HG03378 (cell line): ENCODE results near the gene EXOC4.
"Not testable (repeated sequence)": the region's sequence is repeated elsewhere in the genome, so short reads cannot be mapped to it uniquely, and the experiment has no call there.

Source experiments
- ATAC-seq: cut with Tn5 transposase; IDR thresholded peaks from one replicate; pipeline ENCODE4 v1.9.1; 2021; ENCODE audit warnings: mild to moderate bottlenecking, moderate library complexity; ENCODE audit not compliant: unreplicated experiment

The EXOC4 gene

GRCh38 chr7:133957845-133958244 lies 705.0 kb downstream of the EXOC4 start:
- ATAC-seq = no peak

DNA sequence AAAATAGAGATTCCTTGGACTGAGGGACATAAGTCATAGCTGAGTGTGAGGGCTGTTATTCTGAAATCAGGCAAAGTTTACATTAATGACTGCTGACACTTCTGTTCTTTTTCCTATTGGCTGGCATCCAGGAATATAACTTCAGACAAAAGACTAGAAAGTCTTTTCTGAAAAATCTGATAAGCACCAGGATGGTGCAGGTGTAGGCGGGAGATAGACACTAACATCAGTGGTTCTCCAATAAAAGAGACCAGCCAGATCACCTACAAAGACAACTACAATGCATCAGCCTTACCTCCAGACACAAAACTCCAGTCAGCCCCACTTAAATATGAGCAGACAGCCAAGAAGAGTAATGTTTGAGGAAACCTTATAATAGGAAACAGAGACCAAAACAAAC lies 705.9 kb downstream of the EXOC4 start:
- ATAC-seq = no peak

GRCh38 chr7:133959505-133959904 lies 706.6 kb downstream of the EXOC4 start:
- no peak for ATAC-seq

DNA sequence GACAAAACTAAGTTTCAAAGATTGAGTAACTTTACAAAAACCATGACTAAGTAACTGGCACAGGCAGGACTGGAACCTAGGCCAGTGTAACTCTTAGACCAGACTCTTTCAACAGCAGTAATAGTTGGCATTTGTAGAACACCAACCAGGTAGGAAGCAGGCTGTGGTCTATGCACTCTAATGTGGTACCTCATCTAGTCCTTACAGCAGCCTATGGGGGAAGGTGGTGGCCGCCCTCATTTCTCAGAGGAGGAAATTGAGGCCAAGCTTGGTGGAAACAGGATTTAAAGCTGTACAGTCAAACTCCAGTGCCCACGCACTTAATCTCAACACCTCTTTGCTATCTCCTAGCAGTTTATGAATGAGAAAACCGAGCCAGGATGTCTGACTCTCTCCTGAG lies 708.8 kb downstream of the EXOC4 start:
- no peak for ATAC-seq

GRCh38 chr7:133962646-133963045 lies 709.8 kb downstream of the EXOC4 start:
- ATAC-seq = no peak

DNA sequence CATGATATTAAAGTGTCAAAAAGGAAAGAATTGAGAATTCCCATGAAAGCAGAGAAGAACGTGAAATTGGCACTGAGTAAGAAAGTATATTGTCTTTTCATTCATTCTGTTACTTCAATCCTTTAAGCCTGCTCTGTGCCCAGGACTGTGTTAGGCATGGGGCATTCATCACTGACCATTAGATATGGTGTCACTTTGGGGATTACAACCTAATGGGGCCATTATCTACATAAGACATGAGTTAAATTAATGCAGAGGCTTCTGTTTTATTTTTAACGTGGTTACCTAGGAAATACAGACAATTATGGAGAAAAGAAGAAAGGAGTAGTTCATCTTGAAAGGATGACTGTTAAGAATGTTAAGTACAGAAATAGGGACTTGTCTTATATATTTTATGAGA lies 710.8 kb downstream of the EXOC4 start:
- no peak for ATAC-seq

GRCh38 chr7:133971625-133972024 lies 718.7 kb downstream of the EXOC4 start:
- ATAC-seq = no peak

GRCh38 chr7:133973710-133974109 lies 720.8 kb downstream of the EXOC4 start:
- ATAC-seq = no peak

GRCh38 chr7:133975130-133975529 lies 722.3 kb downstream of the EXOC4 start:
- no peak for ATAC-seq

DNA sequence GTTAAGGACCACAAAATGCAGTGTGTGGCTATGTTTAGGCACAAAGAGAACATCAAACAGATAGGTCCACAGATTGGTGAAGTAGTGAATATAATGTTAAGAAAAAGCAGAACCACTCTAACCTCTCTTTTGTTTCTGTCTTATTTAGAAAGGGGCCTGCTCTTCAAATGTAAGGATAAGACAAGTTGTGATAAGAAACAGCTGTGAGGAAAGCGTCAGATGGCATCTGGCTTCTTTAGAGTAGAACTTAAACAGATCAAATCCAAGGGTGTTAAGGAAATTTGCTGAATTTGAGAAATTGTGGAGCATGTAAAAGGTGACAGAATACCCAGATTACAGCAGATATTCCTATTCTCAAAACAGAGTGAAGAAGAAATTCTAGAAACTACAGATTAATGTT lies 723.3 kb downstream of the EXOC4 start:
- ATAC-seq = no peak

- no peak for ATAC-seq
These were observed 724.8 kb downstream of the EXOC4 start for GRCh38 chr7:133977409-133978274.

- no peak for ATAC-seq
These were observed 725.8 kb downstream of the EXOC4 start for GRCh38 chr7:133978502-133979295.

DNA sequence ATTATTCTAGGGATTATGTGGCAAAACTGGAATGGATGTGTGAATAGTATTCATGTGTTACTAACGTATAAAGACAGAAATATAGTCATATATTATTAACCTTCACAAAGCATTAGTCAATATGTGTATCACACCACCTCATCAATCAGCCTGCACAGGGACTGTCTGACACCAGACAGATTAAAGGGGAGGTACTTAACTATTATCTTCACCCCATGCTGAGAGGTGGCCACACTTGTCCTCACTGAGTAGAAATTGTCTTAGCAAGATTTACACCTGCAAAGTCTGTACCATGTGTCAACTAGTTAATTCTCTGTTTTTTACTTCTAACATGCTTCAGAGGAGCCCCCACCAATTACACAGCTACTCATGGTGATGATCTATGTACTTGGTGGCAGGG lies 727.9 kb downstream of the EXOC4 start:
- no peak for ATAC-seq

DNA sequence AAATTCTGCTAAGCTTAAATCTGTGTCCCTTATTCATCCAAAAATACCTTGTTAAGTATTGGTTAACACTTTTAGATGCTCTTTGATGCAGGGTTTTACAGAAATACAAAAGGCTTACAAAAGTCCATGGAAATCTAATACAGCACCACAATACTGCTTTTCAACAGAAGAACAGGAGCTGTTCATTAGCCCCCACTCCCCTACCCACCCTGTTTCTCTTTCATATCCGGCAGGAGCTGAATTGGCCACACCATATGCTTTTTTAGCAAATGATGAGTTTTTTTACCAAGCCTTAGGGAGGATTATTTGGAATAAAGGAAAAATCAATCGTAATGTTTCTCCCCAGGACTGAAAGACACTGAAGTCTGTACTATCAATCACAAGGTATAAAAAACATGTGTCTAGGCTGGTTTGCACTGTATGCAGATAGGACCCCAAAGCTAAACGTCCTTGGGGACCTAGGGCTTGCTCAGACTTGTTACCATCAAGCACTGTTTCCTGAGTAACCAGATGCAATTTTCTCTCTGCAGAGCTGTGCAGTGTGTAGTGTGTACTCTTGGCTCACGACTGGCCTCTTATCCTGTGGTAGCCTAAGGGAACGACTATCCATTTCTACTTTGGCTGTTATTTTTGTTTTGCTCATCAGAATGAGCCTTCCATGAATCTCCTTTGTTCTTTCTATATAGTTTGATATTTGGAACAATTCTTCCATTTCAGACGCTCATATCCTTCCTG lies 731.0 kb downstream of the EXOC4 start:
- ATAC-seq = no peak

GRCh38 chr7:133985300-133985699 lies 732.4 kb downstream of the EXOC4 start:
- ATAC-seq = no peak

- no peak for ATAC-seq
These were observed 734.7 kb downstream of the EXOC4 start for GRCh38 chr7:133987582-133987981.

DNA sequence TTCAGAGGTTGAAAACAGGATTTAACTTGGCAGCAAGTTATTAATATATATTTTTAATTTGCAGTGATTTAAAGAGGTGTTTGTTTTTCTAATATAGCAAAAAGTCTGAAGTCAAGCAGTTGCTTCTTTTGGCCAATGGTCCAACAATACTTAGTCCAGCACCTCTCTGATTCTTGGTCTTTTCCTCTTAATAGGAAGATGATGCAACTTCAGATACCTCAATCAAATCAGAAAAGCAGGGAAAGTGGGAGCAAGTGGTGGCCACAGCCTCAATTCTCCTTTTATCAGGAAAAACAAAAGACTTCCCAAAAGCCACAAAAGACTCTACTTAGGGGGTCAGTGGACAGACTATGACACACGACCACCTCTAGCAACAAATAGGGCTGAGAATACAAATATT lies 740.7 kb downstream of the EXOC4 start:
- ATAC-seq = no peak

DNA sequence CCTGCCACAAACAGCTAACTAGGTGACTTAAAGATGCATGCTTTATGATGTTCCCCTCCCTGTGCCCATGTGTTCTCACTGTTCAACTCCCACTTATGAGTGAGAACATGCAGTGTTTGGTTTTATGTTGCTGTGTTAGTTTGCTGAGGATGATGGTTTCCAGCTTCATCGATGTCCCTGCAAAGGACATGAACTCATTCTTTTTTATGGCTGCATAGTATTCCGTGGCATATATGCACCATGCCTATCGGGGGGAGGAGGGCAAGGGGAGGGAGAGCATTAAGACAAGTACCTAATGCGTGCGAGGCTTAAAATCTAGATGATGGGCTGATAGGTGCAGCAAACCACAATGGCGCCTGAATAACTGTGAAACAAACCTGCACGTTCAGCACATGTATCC lies 741.2 kb downstream of the EXOC4 start:
- not testable (repeated sequence) for ATAC-seq

DNA sequence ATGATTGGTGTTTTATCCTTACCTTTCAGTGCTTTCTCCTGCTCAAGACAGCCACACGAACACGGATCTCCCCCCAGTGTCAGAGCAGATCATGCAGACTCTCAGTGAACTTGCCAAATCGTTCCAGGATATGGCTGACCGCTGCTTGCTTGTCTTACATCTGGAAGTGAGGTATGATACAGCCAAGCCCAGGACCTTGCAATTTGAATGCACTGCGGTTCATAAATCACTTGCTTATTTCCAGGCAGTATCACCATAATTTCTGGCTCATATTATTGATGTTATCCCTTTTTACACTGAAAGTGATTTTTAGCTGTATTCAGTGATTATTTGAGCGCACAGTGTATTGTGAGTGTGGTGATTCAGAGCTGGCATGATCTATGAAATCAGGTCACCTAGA lies 744.6 kb downstream of the EXOC4 start:
- ATAC-seq = no peak

DNA sequence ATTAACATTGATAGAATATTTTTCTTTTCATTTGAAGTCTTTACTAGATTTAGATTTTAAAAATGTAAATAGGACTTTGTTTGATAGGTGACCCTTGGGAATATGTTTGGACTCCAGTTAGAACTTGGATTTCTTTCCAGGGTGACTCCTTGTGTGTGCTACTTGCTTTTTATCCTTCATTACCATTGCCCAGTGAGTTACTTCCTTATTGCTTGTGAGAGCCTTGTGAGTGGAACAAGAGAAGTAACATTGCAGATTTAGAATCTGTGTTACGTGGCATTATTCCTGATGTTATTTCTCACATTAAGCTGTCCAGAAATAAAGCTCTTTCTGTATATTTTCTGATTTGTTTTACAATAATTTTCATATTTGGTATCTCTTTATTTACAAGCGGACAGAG lies 746.3 kb downstream of the EXOC4 start:
- no peak for ATAC-seq

DNA sequence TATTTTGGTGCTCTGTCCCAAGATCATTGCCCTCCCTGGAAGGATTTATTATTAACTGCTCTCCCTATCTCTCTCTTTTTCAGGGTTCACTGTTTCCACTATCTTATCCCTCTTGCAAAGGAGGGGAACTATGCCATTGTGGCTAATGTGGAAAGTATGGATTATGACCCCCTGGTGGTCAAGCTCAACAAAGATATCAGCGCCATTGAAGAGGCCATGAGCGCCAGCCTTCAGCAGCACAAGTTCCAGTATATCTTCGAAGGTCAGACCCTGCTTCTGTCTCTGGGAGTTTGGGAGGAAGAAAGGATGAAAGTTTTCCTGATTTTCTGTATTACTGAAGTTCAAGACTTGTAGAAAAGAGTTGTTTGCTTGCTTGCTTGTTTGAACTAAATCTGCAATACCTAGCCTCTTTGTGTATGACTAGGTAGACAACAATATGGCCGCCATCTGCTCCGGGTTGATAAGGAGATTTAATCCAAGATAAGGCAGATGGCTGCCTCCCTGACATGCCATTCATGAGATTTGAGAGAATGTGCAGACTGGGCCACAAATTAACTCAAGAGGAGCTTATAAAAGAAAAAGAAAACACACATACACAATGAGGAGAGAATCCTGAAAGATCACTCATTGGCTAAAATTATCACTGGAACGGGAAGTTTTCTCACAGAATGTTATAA lies 752.1 kb downstream of the EXOC4 start:
- ATAC-seq = no peak
